HepG2 (cell line): Measurements from ENCODE around the gene C2orf92. TPM values are rescaled to one million over a fixed set of nuclear protein-coding genes. Genes with fewer than 3 reads are reported as not detected.

Experiments
- AGO1 ChIP-seq: fragments of 200-400 bp; formaldehyde crosslinking; IDR thresholded peaks from 2 replicates; pipeline ENCODE4 v1.6.1; 2017; ENCODE audit warnings: mild to moderate bottlenecking, low read depth, low read length, moderate library complexity; ENCODE audit not compliant: poor library complexity, severe bottlenecking
- BRD4 ChIP-seq: sonication (generic); formaldehyde crosslinking; IDR thresholded peaks from 2 replicates; pipeline ENCODE4 v1.4.0; 2020; ENCODE audit warnings: missing genetic modification reagents
- HHEX ChIP-seq: IDR thresholded peaks from 2 replicates; pipeline ENCODE4 v1.6.1; 2016; ENCODE audit warnings: control low read depth
- IKZF4 ChIP-seq: sonication (generic); formaldehyde crosslinking; IDR thresholded peaks from 2 replicates; pipeline ENCODE4 v1.5.1; 2020; ENCODE audit warnings: borderline replicate concordance, mild to moderate bottlenecking, low read depth, missing genetic modification reagents; ENCODE audit errors: not compliant biosample characterization
- IRX3 ChIP-seq: sonication (generic); formaldehyde crosslinking; IDR thresholded peaks from 2 replicates; pipeline ENCODE4 v1.8.1; 2023; ENCODE audit warnings: mild to moderate bottlenecking, low read depth, missing genetic modification reagents, borderline replicate concordance
- JDP2 ChIP-seq: sonication (generic); formaldehyde crosslinking; IDR thresholded peaks from 2 replicates; pipeline ENCODE4 v1.8.1; 2022; ENCODE audit warnings: missing genetic modification reagents, borderline replicate concordance
- JUNB ChIP-seq: sonication (generic); formaldehyde crosslinking; IDR thresholded peaks from 2 replicates; pipeline ENCODE4 v1.8.0; 2022; ENCODE audit warnings: missing genetic modification reagents, mild to moderate bottlenecking, borderline replicate concordance
- KDM5B ChIP-seq: sonication (generic); formaldehyde crosslinking; IDR thresholded peaks from 2 replicates; pipeline ENCODE4 v1.4.0; 2020; ENCODE audit warnings: missing genetic modification reagents, mild to moderate bottlenecking, borderline replicate concordance
- KLF15 ChIP-seq: sonication (generic); formaldehyde crosslinking; IDR thresholded peaks from 2 replicates; pipeline ENCODE4 v1.8.1; 2023; ENCODE audit warnings: borderline replicate concordance, mild to moderate bottlenecking, inconsistent platforms, missing genetic modification reagents, mixed read lengths
- NFE2L1 ChIP-seq: sonication (generic); formaldehyde crosslinking; IDR thresholded peaks from 2 replicates; pipeline ENCODE4 v1.4.0; 2020; ENCODE audit warnings: missing genetic modification reagents, mild to moderate bottlenecking, borderline replicate concordance
- NFRKB ChIP-seq: fragments of 450-650 bp; IDR thresholded peaks from 2 replicates; pipeline ENCODE4 v1.6.1; 2017
- NR2F6 ChIP-seq, 2 experiments: IDR thresholded peaks; 2 replicates each; pipeline ENCODE4 v1.6.1; 2016; ENCODE audit warnings: antibody characterized with exemption in 1 of 2, mild to moderate bottlenecking in 1 of 2
- SALL2 ChIP-seq: sonication (generic); formaldehyde crosslinking; IDR thresholded peaks from 2 replicates; pipeline ENCODE4 v1.8.1; 2023; ENCODE audit warnings: mild to moderate bottlenecking, missing genetic modification reagents, inconsistent platforms
- SOX6 ChIP-seq, 2 experiments: fragments of 450-650 bp in 1 of 2; sonication (generic) in 1 of 2; formaldehyde crosslinking in 1 of 2; IDR thresholded peaks; 2 replicates each; pipeline versions ENCODE4 v1.4.0 to v1.6.1; 2017 to 2020; ENCODE audit warnings: antibody characterized with exemption in 1 of 2, mild to moderate bottlenecking in 1 of 2, missing genetic modification reagents in 1 of 2
- SSRP1 ChIP-seq: IDR thresholded peaks from 2 replicates; pipeline ENCODE4 v1.6.1; 2016; ENCODE audit warnings: control low read depth
- U2AF2 ChIP-seq: fragments of 200-400 bp; formaldehyde crosslinking; IDR thresholded peaks from 2 replicates; pipeline ENCODE4 v1.6.1; 2017; ENCODE audit warnings: low read depth, mild to moderate bottlenecking, low read length
- XBP1 ChIP-seq: sonication (generic); formaldehyde crosslinking; IDR thresholded peaks from 2 replicates; pipeline ENCODE4 v1.5.0; 2020; ENCODE audit warnings: missing genetic modification reagents
- ZNF263 ChIP-seq: sonication (generic); formaldehyde crosslinking; IDR thresholded peaks from 2 replicates; pipeline ENCODE4 v1.4.0; 2020; ENCODE audit warnings: missing genetic modification reagents
- ZNF282 ChIP-seq: fragments of 450-650 bp; IDR thresholded peaks from 2 replicates; pipeline ENCODE4 v1.6.1; 2018; ENCODE audit not compliant: partially characterized antibody
- ZNF788 ChIP-seq: sonication (generic); formaldehyde crosslinking; IDR thresholded peaks from 2 replicates; pipeline ENCODE4 v1.5.0; 2020; ENCODE audit warnings: mild to moderate bottlenecking, missing genetic modification reagents, borderline replicate concordance
- ZSCAN31 ChIP-seq: sonication (generic); formaldehyde crosslinking; IDR thresholded peaks from 2 replicates; pipeline ENCODE4 v1.5.0; 2020; ENCODE audit warnings: low read depth, mild to moderate bottlenecking, missing genetic modification reagents
- polyA plus RNA-seq, 8 experiments: library from polyadenylated mRNA; depleted of rRNA in 3 of 8; stranded (reverse) in 7 of 8; unstranded in 1 of 8; fragments of >200 nt; fragmentation: Illumina TruSeq in 4 of 8; extraction: Trizol in 4 of 8; gene quantifications; 2 replicates each; pipeline versions ENCODE4 v1.2.1 to v1.2.3, GENCODE V29; 2011 to 2016; ENCODE audit warnings: low read depth in 4 of 8, missing spikeins in 1 of 8, mixed read lengths in 1 of 8; ENCODE audit not compliant: insufficient read depth in 1 of 8
- total RNA-seq, 5 experiments: library from RNA; depleted of rRNA; stranded (reverse); fragments of >200 nt; fragmentation: Illumina TruSeq; extraction: Trizol; gene quantifications; 2 replicates each; pipeline ENCODE4 v1.2.3, GENCODE V29; 2016; ENCODE audit warnings: low read depth in 1 of 5
- TF ChIP-seq, protein P1 (sequence below): IDR thresholded peaks from 2 replicates; pipeline ENCODE4 v1.6.1; 2012; ENCODE audit warnings: low read depth, low read length, improper control_type of control experiment
- TF ChIP-seq, protein P2 (sequence below): sonication (generic); formaldehyde crosslinking; IDR thresholded peaks from 2 replicates; pipeline ENCODE4 v1.9.0; 2021; ENCODE audit warnings: missing genetic modification reagents, borderline replicate concordance
- TF ChIP-seq, protein P3 (sequence below): sonication (generic); formaldehyde crosslinking; conservative IDR thresholded peaks from 2 replicates; pipeline ENCODE4 v1.5.0; 2020; ENCODE audit warnings: missing genetic modification reagents

Gene C2orf92
- total and polyA plus RNA-seq, 2 of the 13 experiments (the other 11 are each of a cell fraction or from before 2014, with no cell fraction given): 4.9 to 5.0 TPM

DNA sequence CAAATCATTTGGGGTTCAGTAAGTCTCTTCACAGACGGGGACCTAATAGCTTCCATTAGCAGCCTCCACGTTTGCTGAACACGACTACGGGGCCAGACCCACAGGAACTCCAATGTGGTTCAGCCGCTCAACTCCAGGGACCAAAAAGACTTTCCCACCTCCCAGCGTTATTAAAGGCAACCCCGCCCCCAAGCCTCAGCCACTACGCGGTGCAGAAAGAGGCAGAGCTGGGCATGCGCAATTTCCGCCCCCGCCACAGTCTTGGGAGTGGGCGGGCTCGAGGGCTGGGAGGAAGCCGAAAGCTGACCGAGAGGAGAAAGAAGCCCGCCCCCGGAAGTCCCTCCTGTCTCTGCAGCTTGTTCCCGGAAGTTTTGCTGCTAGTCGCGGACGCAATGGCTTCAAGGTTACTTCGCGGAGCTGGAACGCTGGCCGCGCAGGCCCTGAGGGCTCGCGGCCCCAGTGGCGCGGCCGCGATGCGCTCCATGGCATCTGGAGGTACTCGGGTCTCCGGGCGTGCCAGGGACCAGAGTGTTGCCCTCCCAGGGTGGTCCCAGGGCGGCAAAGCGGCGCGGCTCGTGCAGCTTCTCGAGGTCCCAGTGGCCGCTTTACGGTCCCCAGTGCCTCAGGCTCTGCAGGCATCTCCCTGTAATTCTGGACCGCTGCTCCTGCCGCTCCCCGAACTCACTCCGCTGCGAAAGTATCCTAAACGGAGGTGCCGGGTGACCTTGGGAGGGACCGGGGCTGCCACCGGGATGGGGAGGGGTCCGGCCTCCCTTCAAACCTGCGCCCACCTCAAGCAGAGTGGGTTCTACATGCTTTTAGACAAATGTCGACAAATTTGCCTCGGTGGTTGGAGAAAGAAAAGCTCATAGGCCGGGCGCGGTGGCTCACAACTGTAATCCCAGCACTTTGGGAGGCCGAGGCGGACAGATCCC is 23.6 kb upstream of the C2orf92 start, which contains the start of gene COX5B (continued):
- TF ChIP-seq, protein P1, sequence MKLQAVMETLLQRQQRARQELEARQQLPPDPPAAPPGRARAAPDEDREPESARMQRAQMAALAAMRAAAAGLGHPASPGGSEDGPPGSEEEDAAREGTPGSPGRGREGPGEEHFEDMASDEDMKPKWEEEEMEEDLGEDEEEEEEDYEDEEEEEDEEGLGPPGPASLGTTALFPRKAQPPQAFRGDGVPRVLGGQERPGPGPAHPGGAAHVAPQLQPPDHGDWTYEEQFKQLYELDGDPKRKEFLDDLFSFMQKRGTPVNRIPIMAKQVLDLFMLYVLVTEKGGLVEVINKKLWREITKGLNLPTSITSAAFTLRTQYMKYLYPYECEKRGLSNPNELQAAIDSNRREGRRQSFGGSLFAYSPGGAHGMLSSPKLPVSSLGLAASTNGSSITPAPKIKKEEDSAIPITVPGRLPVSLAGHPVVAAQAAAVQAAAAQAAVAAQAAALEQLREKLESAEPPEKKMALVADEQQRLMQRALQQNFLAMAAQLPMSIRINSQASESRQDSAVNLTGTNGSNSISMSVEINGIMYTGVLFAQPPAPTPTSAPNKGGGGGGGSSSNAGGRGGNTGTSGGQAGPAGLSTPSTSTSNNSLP: peak; percentile 32; the same call in 1 of the 2 replicates
- TF ChIP-seq SSRP1 (CRISPR knock-in tag): no peak
- TF ChIP-seq ZNF282: no peak
- no peak for TF ChIP-seq JUNB (CRISPR knock-in tag)
- TF ChIP-seq ZNF263: peak; percentile 67
- peak; percentile 68; the same call in 1 of the 2 replicates for TF ChIP-seq KDM5B (CRISPR knock-in tag)
- no peak for TF ChIP-seq HHEX
- TF ChIP-seq NFE2L1 (CRISPR knock-in tag): no peak
- TF ChIP-seq NFRKB: no peak
- no peak for TF ChIP-seq JDP2 (CRISPR knock-in tag)
- TF ChIP-seq IRX3 (CRISPR knock-in tag): no peak
- peak; percentile 33 for TF ChIP-seq IKZF4 (CRISPR knock-in tag)
- peak; percentile 85 for TF ChIP-seq ZSCAN31 (CRISPR knock-in tag)
- TF ChIP-seq NR2F6 (IDR thresholded peaks at IDR 0.05): no peak
- TF ChIP-seq NR2F6 (CRISPR knock-in tag; IDR thresholded peaks at IDR 0.05): 0 out of 2 replicates have a peak, but pooled peaks have one; percentile 9
- TF ChIP-seq, protein P2, sequence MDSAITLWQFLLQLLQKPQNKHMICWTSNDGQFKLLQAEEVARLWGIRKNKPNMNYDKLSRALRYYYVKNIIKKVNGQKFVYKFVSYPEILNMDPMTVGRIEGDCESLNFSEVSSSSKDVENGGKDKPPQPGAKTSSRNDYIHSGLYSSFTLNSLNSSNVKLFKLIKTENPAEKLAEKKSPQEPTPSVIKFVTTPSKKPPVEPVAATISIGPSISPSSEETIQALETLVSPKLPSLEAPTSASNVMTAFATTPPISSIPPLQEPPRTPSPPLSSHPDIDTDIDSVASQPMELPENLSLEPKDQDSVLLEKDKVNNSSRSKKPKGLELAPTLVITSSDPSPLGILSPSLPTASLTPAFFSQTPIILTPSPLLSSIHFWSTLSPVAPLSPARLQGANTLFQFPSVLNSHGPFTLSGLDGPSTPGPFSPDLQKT (CRISPR knock-in tag): 0 out of 2 replicates have a peak, but pooled peaks have one; percentile 30
- no peak for TF ChIP-seq U2AF2
- TF ChIP-seq AGO1: peak; percentile 85
- no peak for TF ChIP-seq XBP1 (CRISPR knock-in tag)
- peak; percentile 91 for TF ChIP-seq BRD4 (CRISPR knock-in tag)
- TF ChIP-seq SOX6 (IDR thresholded peaks at IDR 0.05): no peak
- TF ChIP-seq SOX6 (CRISPR knock-in tag; IDR thresholded peaks at IDR 0.05): peak; percentile 69
- peak; percentile 92 for TF ChIP-seq SALL2 (CRISPR knock-in tag)
- TF ChIP-seq KLF15 (CRISPR knock-in tag): no peak; the same call in 1 of the 2 replicates
- peak; percentile 34; the same call in 1 of the 2 replicates for TF ChIP-seq ZNF788 (CRISPR knock-in tag)
- TF ChIP-seq, protein P3, sequence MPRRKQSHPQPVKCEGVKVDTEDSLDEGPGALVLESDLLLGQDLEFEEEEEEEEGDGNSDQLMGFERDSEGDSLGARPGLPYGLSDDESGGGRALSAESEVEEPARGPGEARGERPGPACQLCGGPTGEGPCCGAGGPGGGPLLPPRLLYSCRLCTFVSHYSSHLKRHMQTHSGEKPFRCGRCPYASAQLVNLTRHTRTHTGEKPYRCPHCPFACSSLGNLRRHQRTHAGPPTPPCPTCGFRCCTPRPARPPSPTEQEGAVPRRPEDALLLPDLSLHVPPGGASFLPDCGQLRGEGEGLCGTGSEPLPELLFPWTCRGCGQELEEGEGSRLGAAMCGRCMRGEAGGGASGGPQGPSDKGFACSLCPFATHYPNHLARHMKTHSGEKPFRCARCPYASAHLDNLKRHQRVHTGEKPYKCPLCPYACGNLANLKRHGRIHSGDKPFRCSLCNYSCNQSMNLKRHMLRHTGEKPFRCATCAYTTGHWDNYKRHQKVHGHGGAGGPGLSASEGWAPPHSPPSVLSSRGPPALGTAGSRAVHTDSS (CRISPR knock-in tag): no peak
